Activated T-cell treated with anti-CD3 and anti-CD28 coated beads, Interleukin-2, amount 50 U/mL, for 1 hour (primary cell): Measurements from ENCODE around the gene MEGF6.
A peak's percentile ranks its signal among the peaks of the same experiment; 100 is the strongest.

ENCODE experiments used
- DNase-seq: peaks from one replicate; pipeline ENCODE4 v3.0.0-alpha.2; 2020

The MEGF6 gene

GRCh38 chr1:3500265-3500835 lies 111.0 kb downstream of the MEGF6 start:
- DNase-seq: no peak

GRCh38 chr1:3499611-3500010 lies 111.7 kb downstream of the MEGF6 start:
- DNase-seq: no peak

DNA sequence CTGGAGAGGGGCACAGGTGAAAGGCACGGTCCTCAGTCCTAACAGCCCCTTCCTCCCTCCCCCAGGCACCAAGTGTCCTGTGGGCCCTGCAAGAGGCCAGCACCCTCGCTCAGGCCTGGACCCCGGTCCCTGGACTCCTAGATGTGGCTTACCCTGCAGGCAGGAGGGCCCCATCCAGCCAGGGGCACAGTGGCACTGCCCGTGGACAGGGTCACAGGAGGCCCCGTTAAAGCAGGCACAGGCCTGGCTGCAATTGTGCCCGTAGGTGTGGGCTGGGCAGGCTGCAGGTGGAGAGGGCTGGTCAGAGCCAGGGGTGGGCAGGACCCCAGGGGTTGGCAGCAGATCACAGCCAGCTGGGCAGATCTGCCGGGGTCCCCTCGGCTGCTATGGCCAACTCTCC lies 112.3 kb downstream of the MEGF6 start:
- no peak for DNase-seq

- no peak for DNase-seq
These were observed 112.9 kb downstream of the MEGF6 start for GRCh38 chr1:3498246-3498930.

GRCh38 chr1:3497521-3497920 lies 113.8 kb downstream of the MEGF6 start:
- no peak for DNase-seq

GRCh38 chr1:3496916-3497315 lies 114.4 kb downstream of the MEGF6 start:
- DNase-seq: no peak

- DNase-seq: no peak
These were observed 115.2 kb downstream of the MEGF6 start for GRCh38 chr1:3495776-3496745.

- DNase-seq: no peak
These were observed 116.7 kb downstream of the MEGF6 start for GRCh38 chr1:3494321-3495308.

GRCh38 chr1:3492545-3493246 lies 118.6 kb downstream of the MEGF6 start:
- no peak for DNase-seq

DNA sequence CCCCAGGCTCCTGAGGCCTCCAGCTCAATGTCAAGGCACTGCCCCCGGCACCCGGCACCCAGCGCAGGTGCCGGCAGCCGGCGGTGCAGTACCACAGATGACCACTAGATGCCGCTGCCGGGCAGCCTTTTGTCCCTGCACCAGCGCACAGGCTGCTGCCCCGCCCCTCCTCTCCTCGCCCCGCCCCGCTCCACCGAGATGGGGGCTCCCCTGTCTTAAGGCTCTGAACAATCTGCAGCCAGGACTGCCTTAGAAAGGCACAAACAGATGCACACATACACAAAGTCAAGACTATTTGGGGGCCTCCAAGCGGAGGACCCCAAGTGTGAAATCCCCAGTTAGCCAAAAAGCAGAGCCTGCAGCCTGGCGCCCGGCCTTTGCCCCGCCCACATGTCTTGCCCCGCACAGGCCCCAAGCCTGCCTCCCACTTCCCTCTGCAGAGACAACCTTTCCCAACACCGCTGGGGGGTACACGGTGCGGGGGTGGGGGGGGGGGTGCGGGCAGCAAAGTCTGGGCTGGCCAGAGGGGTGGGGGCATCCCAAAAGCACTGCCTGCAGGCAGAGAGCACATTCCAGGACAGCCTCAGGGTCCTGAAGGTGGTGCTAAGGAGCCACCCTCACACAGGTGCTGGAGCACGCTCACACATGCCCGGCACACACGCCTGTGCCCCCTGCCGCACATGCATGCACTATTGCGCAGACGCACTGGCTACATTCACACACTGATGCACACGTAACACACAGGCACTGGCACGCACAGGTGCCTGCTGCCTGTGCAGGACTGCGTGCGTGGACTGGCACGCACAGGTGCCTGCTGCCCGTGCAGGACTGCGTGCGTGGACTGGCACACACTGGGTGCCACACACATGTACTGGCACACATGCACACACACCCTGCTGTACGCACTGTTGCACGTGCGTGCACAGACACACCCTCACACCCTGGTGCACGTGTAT lies 119.7 kb downstream of the MEGF6 start:
- DNase-seq: peak; percentile 89

GRCh38 chr1:3490046-3490745 lies 121.1 kb downstream of the MEGF6 start:
- no peak for DNase-seq

DNA sequence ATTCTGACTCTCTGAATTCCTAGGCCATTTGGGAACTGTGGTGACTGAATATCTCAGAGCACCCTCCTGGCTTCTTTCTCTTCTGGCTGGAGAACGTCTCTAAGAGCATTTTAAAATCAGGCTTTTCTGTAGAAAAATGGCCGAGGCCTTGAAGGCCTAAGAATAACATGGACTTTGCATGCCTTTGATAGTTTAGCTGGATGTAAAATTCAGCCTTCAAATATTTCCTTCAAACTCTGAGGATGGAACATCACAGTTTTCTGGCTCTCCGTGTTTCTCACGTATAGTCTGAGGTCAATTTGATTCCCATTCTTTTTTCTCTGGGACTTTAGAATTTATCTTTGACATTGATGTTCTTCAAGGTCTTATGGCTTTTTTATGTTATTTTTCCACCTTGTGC lies 122.9 kb downstream of the MEGF6 start:
- no peak for DNase-seq

DNA sequence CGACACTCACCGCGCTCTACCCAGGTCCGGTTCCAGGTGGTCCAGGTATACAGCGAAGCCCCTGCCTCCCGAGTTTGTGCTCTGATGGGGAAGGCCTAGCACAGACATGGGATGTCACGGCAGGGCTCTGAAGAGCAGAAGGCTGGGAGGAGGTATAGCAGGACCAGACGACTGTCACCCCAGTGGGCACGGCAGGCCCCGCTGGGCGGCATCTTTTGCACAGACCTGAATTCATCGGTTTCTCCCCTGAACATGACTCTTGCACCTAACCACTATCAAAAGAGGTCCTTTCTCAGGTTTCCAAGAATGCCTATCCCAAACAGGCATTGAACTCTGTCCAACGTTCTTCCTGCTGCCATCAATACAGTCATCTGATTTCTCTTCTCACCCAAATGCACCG lies 126.3 kb downstream of the MEGF6 start:
- no peak for DNase-seq

- peak; percentile 49 for DNase-seq
These were observed 127.4 kb downstream of the MEGF6 start for GRCh38 chr1:3483801-3484444.

GRCh38 chr1:3483380-3483779 lies 127.9 kb downstream of the MEGF6 start:
- DNase-seq: no peak

- no peak for DNase-seq
These were observed 128.9 kb downstream of the MEGF6 start for GRCh38 chr1:3482378-3482849.

- DNase-seq: no peak
These were observed 129.4 kb downstream of the MEGF6 start for GRCh38 chr1:3481836-3482375.

GRCh38 chr1:3481046-3481445 lies 130.3 kb downstream of the MEGF6 start:
- no peak for DNase-seq

GRCh38 chr1:3480369-3480719 lies 131.0 kb downstream of the MEGF6 start:
- DNase-seq: no peak
